Skin of body (tissue), 1 donor: Measurements from ENCODE around the gene MBD3L5. TPM values are rescaled to one million over a fixed set of nuclear protein-coding genes. Genes with fewer than 3 reads are reported as not detected.

Source experiments
- total RNA-seq: library from RNA; depleted of rRNA; stranded (reverse); fragments of >200 nt; gene quantifications from one replicate; pipeline ENCODE4 v1.2.3, GENCODE V29; 2014

Gene MBD3L5
- total RNA-seq, 1 donor from 2014 or later, result not detected

Other genes starting within 250 kb of the MBD3L5 start
- 0.79 TPM for gene ADGRE1, start 143.0 kb upstream of the MBD3L5 start, total RNA-seq
- not detected for gene MBD3L2B, start 9.1 kb upstream of the MBD3L5 start, total RNA-seq
- not detected for gene MBD3L4, start 9.6 kb downstream of the MBD3L5 start, total RNA-seq
- not detected for gene MBD3L2, start 18.7 kb downstream of the MBD3L5 start, total RNA-seq
- gene MBD3L3, start 28.1 kb downstream of the MBD3L5 start, total RNA-seq, result not detected
- 9.4 TPM for gene ZNF557, start 39.1 kb downstream of the MBD3L5 start, total RNA-seq